HepG2 (cell line): ENCODE data around the gene SH3D19. TPM values are rescaled to one million over a fixed set of nuclear protein-coding genes. Genes with fewer than 3 reads are reported as not detected.
A peak's percentile ranks its signal among the peaks of the same experiment; 100 is the strongest.

ENCODE experiments used
- DMAP1 ChIP-seq: IDR thresholded peaks from 2 replicates; pipeline ENCODE4 v1.6.1; 2016
- DR1 ChIP-seq: sonication (generic); formaldehyde crosslinking; IDR thresholded peaks from 2 replicates; pipeline ENCODE4 v1.8.0; 2021; ENCODE audit warnings: mild to moderate bottlenecking, missing genetic modification reagents, inconsistent platforms
- GATAD1 ChIP-seq: IDR thresholded peaks from 2 replicates; pipeline ENCODE4 v1.6.1; 2016; ENCODE audit warnings: missing genetic modification reagents, missing compliant biosample characterization
- HMGA1 ChIP-seq: sonication (generic); formaldehyde crosslinking; conservative IDR thresholded peaks from 2 replicates; pipeline ENCODE4 v1.4.0; 2020; ENCODE audit warnings: missing genetic modification reagents
- HNF4A ChIP-seq: sonication (generic); formaldehyde crosslinking; IDR thresholded peaks from 2 replicates; pipeline ENCODE4 v1.4.0; 2020; ENCODE audit warnings: missing genetic modification reagents
- KMT2B ChIP-seq: IDR thresholded peaks from 2 replicates; pipeline ENCODE4 v1.6.1; 2016; ENCODE audit warnings: missing genetic modification reagents, missing compliant biosample characterization
- NCOA2 ChIP-seq: sonication (generic); formaldehyde crosslinking; IDR thresholded peaks from 2 replicates; pipeline ENCODE4 v1.8.0; 2022; ENCODE audit warnings: inconsistent platforms
- RFXAP ChIP-seq: sonication (generic); formaldehyde crosslinking; IDR thresholded peaks from 2 replicates; pipeline ENCODE4 v1.4.0; 2020; ENCODE audit warnings: missing genetic modification reagents, borderline replicate concordance
- SETDB1 ChIP-seq: sonication (generic); formaldehyde crosslinking; IDR thresholded peaks from 2 replicates; pipeline ENCODE4 v1.5.1; 2020; ENCODE audit warnings: missing genetic modification reagents, mild to moderate bottlenecking, borderline replicate concordance
- SOX5 ChIP-seq: IDR thresholded peaks from 2 replicates; pipeline ENCODE4 v1.6.1; 2016; ENCODE audit warnings: borderline replicate concordance
- SRSF4 ChIP-seq: fragments of 200-400 bp; formaldehyde crosslinking; IDR thresholded peaks from one replicate; pipeline ENCODE4 v1.6.1; 2018; ENCODE audit warnings: mild to moderate bottlenecking, low read depth, low read length, moderate library complexity; ENCODE audit not compliant: poor library complexity, severe bottlenecking
- ZNF24 ChIP-seq: fragments of 450-650 bp; IDR thresholded peaks from 2 replicates; pipeline ENCODE4 v1.6.1; 2017; ENCODE audit warnings: antibody characterized with exemption, mild to moderate bottlenecking
- ZNF326 ChIP-seq: sonication (generic); formaldehyde crosslinking; IDR thresholded peaks from 2 replicates; pipeline ENCODE4 v1.4.0; 2020; ENCODE audit warnings: missing genetic modification reagents, borderline replicate concordance
- ZNF354B ChIP-seq: sonication (generic); formaldehyde crosslinking; IDR thresholded peaks from 2 replicates; pipeline ENCODE4 v1.8.0; 2022; ENCODE audit warnings: mild to moderate bottlenecking, missing genetic modification reagents
- ZNF713 ChIP-seq: sonication (generic); formaldehyde crosslinking; IDR thresholded peaks from 2 replicates; pipeline ENCODE4 v1.4.0; 2020; ENCODE audit warnings: mild to moderate bottlenecking, missing genetic modification reagents
- ZNF75D ChIP-seq: sonication (generic); formaldehyde crosslinking; IDR thresholded peaks from 2 replicates; pipeline ENCODE4 v1.8.1; 2023; ENCODE audit warnings: missing genetic modification reagents, mild to moderate bottlenecking, borderline replicate concordance
- polyA plus RNA-seq, 8 experiments: library from polyadenylated mRNA; depleted of rRNA in 3 of 8; stranded (reverse) in 7 of 8; unstranded in 1 of 8; fragments of >200 nt; fragmentation: Illumina TruSeq in 4 of 8; extraction: Trizol in 4 of 8; gene quantifications; 2 replicates each; pipeline versions ENCODE4 v1.2.1 to v1.2.3, GENCODE V29; 2011 to 2016; ENCODE audit warnings: low read depth in 4 of 8, missing spikeins in 1 of 8, mixed read lengths in 1 of 8; ENCODE audit not compliant: insufficient read depth in 1 of 8
- total RNA-seq, 5 experiments: library from RNA; depleted of rRNA; stranded (reverse); fragments of >200 nt; fragmentation: Illumina TruSeq; extraction: Trizol; gene quantifications; 2 replicates each; pipeline ENCODE4 v1.2.3, GENCODE V29; 2016; ENCODE audit warnings: low read depth in 1 of 5
- TF ChIP-seq, protein P1 (sequence below): sonication (generic); formaldehyde crosslinking; IDR thresholded peaks from 2 replicates; pipeline ENCODE4 v1.4.0; 2020; ENCODE audit warnings: low read depth, mild to moderate bottlenecking, missing genetic modification reagents
- TF ChIP-seq, protein P2 (sequence below): IDR thresholded peaks from 2 replicates; pipeline ENCODE4 v1.6.1; 2012; ENCODE audit warnings: inconsistent platforms
- TF ChIP-seq, protein P3 (sequence below): sonication (generic); formaldehyde crosslinking; IDR thresholded peaks from 2 replicates; pipeline ENCODE4 v1.8.0; 2022; ENCODE audit warnings: mild to moderate bottlenecking, missing genetic modification reagents, moderate library complexity
- TF ChIP-seq, protein P4 (sequence below): IDR thresholded peaks from 2 replicates; pipeline ENCODE4 v1.6.1; 2016; ENCODE audit warnings: mild to moderate bottlenecking
- TF ChIP-seq, protein P5 (sequence below): sonication (generic); formaldehyde crosslinking; IDR thresholded peaks from 2 replicates; pipeline ENCODE4 v1.5.1; 2020; ENCODE audit warnings: missing genetic modification reagents, mild to moderate bottlenecking, borderline replicate concordance
- TF ChIP-seq, protein P6 (sequence below): sonication (generic); formaldehyde crosslinking; conservative IDR thresholded peaks from 2 replicates; pipeline ENCODE4 v1.8.0; 2022; ENCODE audit warnings: missing genetic modification reagents
- TF ChIP-seq, protein P7 (sequence below): sonication (generic); formaldehyde crosslinking; IDR thresholded peaks from 2 replicates; pipeline ENCODE4 v1.5.0; 2020; ENCODE audit warnings: missing genetic modification reagents, mild to moderate bottlenecking, borderline replicate concordance

SH3D19 gene
- total and polyA plus RNA-seq, 2 of the 13 experiments (the other 11 are each of a cell fraction or from before 2014, with no cell fraction given) = 31.2 to 38.0 TPM

DNA sequence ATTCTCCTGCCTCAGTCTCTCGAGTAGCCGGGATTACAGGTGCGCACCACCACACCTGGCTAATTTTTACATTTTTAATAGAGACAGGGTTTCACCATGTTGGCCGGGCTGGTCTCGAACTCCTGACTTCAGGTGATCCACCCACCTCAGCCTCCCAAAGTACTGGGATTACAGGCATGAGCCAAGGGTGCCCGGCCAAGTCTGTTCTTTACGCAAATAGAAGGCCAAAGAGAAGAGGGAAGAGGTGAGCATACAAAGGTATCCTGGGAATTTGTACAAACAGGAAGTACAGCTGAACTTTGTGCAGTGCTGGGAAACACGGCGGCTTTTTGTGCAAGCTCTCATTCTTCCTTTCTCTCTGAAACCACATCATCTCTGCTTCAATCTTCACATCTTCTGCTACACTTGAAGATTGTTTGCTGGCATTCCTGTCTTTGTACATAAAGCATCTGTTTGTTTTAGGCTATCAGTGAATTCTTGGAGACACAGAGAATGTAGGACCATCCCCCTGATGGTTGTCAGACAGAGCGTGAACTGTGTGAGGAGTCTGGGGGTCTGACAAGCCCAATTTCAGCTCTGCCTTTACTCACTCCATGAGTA lies 120.4 kb downstream of the SH3D19 start (continued):
- TF ChIP-seq ZNF75D (CRISPR knock-in tag) (no peak), SETDB1 (no peak), SOX5 (CRISPR knock-in tag) (peak; percentile 85; the same call in 1 of the 2 replicates), ZNF354B (CRISPR knock-in tag) (0 out of 2 replicates have a peak, but pooled peaks have one; percentile 35), HMGA1 (CRISPR knock-in tag) (no peak), ZNF326 (CRISPR knock-in tag) (no peak), NCOA2 (CRISPR knock-in tag) (peak; percentile 92), GATAD1 (CRISPR knock-in tag) (peak; percentile 45; the same call in 1 of the 2 replicates), ZNF24 (0 out of 2 replicates have a peak, but pooled peaks have one; percentile 47), HNF4A (CRISPR knock-in tag) (peak; percentile 95), DR1 (CRISPR knock-in tag) (no peak), KMT2B (CRISPR knock-in tag) (no peak; the same call in 1 of the 2 replicates), DMAP1 (no peak; the same call in 1 of the 2 replicates), ZNF713 (CRISPR knock-in tag) (no peak), RFXAP (CRISPR knock-in tag) (no peak; the same call in 1 of the 2 replicates), SRSF4 (no peak)
- TF ChIP-seq, protein P1, sequence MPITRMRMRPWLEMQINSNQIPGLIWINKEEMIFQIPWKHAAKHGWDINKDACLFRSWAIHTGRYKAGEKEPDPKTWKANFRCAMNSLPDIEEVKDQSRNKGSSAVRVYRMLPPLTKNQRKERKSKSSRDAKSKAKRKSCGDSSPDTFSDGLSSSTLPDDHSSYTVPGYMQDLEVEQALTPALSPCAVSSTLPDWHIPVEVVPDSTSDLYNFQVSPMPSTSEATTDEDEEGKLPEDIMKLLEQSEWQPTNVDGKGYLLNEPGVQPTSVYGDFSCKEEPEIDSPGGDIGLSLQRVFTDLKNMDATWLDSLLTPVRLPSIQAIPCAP (CRISPR knock-in tag) = no peak
- TF ChIP-seq, protein P2, sequence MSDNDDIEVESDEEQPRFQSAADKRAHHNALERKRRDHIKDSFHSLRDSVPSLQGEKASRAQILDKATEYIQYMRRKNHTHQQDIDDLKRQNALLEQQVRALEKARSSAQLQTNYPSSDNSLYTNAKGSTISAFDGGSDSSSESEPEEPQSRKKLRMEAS = peak; percentile 14; the same call in 1 of the 2 replicates
- TF ChIP-seq, protein P3, sequence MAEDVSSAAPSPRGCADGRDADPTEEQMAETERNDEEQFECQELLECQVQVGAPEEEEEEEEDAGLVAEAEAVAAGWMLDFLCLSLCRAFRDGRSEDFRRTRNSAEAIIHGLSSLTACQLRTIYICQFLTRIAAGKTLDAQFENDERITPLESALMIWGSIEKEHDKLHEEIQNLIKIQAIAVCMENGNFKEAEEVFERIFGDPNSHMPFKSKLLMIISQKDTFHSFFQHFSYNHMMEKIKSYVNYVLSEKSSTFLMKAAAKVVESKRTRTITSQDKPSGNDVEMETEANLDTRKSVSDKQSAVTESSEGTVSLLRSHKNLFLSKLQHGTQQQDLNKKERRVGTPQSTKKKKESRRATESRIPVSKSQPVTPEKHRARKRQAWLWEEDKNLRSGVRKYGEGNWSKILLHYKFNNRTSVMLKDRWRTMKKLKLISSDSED = no peak
- TF ChIP-seq, protein P4, sequence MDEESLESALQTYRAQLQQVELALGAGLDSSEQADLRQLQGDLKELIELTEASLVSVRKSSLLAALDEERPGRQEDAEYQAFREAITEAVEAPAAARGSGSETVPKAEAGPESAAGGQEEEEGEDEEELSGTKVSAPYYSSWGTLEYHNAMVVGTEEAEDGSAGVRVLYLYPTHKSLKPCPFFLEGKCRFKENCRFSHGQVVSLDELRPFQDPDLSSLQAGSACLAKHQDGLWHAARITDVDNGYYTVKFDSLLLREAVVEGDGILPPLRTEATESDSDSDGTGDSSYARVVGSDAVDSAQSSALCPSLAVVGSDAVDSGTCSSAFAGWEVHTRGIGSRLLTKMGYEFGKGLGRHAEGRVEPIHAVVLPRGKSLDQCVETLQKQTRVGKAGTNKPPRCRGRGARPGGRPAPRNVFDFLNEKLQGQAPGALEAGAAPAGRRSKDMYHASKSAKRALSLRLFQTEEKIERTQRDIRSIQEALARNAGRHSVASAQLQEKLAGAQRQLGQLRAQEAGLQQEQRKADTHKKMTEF (CRISPR knock-in tag) = peak; percentile 91
- TF ChIP-seq, protein P5, sequence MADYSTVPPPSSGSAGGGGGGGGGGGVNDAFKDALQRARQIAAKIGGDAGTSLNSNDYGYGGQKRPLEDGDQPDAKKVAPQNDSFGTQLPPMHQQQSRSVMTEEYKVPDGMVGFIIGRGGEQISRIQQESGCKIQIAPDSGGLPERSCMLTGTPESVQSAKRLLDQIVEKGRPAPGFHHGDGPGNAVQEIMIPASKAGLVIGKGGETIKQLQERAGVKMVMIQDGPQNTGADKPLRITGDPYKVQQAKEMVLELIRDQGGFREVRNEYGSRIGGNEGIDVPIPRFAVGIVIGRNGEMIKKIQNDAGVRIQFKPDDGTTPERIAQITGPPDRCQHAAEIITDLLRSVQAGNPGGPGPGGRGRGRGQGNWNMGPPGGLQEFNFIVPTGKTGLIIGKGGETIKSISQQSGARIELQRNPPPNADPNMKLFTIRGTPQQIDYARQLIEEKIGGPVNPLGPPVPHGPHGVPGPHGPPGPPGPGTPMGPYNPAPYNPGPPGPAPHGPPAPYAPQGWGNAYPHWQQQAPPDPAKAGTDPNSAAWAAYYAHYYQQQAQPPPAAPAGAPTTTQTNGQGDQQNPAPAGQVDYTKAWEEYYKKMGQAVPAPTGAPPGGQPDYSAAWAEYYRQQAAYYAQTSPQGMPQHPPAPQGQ (CRISPR knock-in tag) = no peak
- TF ChIP-seq, protein P6, sequence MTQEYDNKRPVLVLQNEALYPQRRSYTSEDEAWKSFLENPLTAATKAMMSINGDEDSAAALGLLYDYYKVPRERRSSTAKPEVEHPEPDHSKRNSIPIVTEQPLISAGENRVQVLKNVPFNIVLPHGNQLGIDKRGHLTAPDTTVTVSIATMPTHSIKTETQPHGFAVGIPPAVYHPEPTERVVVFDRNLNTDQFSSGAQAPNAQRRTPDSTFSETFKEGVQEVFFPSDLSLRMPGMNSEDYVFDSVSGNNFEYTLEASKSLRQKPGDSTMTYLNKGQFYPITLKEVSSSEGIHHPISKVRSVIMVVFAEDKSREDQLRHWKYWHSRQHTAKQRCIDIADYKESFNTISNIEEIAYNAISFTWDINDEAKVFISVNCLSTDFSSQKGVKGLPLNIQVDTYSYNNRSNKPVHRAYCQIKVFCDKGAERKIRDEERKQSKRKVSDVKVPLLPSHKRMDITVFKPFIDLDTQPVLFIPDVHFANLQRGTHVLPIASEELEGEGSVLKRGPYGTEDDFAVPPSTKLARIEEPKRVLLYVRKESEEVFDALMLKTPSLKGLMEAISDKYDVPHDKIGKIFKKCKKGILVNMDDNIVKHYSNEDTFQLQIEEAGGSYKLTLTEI (CRISPR knock-in tag) = no peak
- TF ChIP-seq, protein P7, sequence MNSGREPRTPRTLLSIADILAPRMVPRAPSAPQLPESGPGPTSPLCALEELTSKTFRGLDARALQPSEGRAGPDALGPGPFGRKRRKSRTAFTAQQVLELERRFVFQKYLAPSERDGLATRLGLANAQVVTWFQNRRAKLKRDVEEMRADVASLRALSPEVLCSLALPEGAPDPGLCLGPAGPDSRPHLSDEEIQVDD = no peak
